Thymus (tissue), 14 donors: ENCODE data around the gene DNAI1. TPM values are rescaled to one million over a fixed set of nuclear protein-coding genes. Genes with fewer than 3 reads are reported as not detected.
A peak's percentile ranks its signal among the peaks of the same experiment; 100 is the strongest.

Experiments used
- DNase-seq, 9 donors: peaks; one replicate each; pipeline ENCODE4 v3.0.0-alpha.2; 2013; ENCODE audit warnings: low spot score in 9 of 9, low read depth in 6 of 9, missing footprints in 1 of 9
- H3K27ac ChIP-seq, 2 donors: one replicate each; pipeline ENCODE4 v1.5.1; 2013; ENCODE audit warnings: control low read depth in 1 of 2, low read depth in 1 of 2, low read length in 1 of 2, mild to moderate bottlenecking in 1 of 2, moderate library complexity in 1 of 2
- H3K27me3 ChIP-seq, 2 donors: one replicate each; pipeline ENCODE4 v1.5.1; 2013; ENCODE audit warnings: low read length in 1 of 2; ENCODE audit not compliant: control insufficient read depth in 2 of 2, insufficient read depth in 1 of 2
- H3K36me3 ChIP-seq, 2 donors: one replicate each; pipeline ENCODE4 v1.5.1; 2013; ENCODE audit warnings: low read length in 1 of 2, mild to moderate bottlenecking in 1 of 2, moderate library complexity in 1 of 2; ENCODE audit not compliant: control insufficient read depth in 2 of 2, insufficient read depth in 2 of 2
- H3K4me1 ChIP-seq, 2 donors: one replicate each; pipeline ENCODE4 v1.5.1; 2013; ENCODE audit warnings: low read length in 2 of 2; ENCODE audit not compliant: control insufficient read depth in 2 of 2, insufficient read depth in 2 of 2
- H3K4me3 ChIP-seq, 2 donors: one replicate each; pipeline ENCODE4 v1.5.1; 2013; ENCODE audit warnings: low read length in 2 of 2, control low read depth in 1 of 2, mild to moderate bottlenecking in 1 of 2
- H3K9me3 ChIP-seq, 2 donors: one replicate each; pipeline ENCODE4 v1.5.1; 2013; ENCODE audit warnings: low read length in 1 of 2, mild to moderate bottlenecking in 1 of 2; ENCODE audit not compliant: control insufficient read depth in 2 of 2, insufficient read depth in 1 of 2
- WGBS: extraction: QIAGEN DNeasy Blood & Tissue Kit; methylation state at CpG from one replicate; pipeline ENCODE4 v1.1.7; 2013; 5-methylcytosine and 5-hydroxymethylcytosine counted together
- long read RNA-seq, 10 donors: transcript quantifications; one replicate each; lab custom pipeline, GENCODE V29; 2026
- polyA plus RNA-seq: library from polyadenylated mRNA; stranded (reverse); fragments of 200-250 nt; gene quantifications from one replicate; pipeline ENCODE4 v1.2.3, GENCODE V29; 2013
- total RNA-seq: library from RNA; stranded (reverse); fragments of 120-200 nt; gene quantifications from one replicate; pipeline ENCODE4 v1.2.4, GENCODE V29; 2013
- donor health status: healthy.

Gene DNAI1
- total RNA-seq (0.38 TPM), polyA plus RNA-seq (0.75 TPM)
- long read RNA-seq, donor 1 = 0 reads
- long read RNA-seq, donor 2 = 0 reads
- long read RNA-seq, donor 3 = 0 reads
- long read RNA-seq, donor 4 = 0 reads
- long read RNA-seq, donor 5 = 0 reads
- long read RNA-seq, donor 6 = 0 reads
- long read RNA-seq, donor 7 = 0 reads
- long read RNA-seq, donor 8 = 0 reads
- long read RNA-seq, donor 9 = 0 reads
- long read RNA-seq, donor 10 = 0 reads

GRCh38 chr9:34458013-34458958, at the start of gene DNAI1, which contains the start of gene FAM219A:
DNAI1 (plus strand) TSS chr9:34458805; CDS start chr9:34459006, 201 bp downstream.
FAM219A (minus strand) TSS chr9:34458570; CDS start chr9:34458263, 307 bp downstream.
- Histone ChIP-seq H3K27ac (peak within 1 kb of the TSS; percentile 11 to 39), H3K4me1 (peaks cover 14 to 21% of the 10 kb centered on the region in 2 donors), H3K9me3 (no peaks in the 10 kb centered on the region), H3K4me3 (peak within 1 kb of the TSS; percentile 45 to 85), H3K36me3 (no peaks in the 10 kb centered on the region), H3K27me3 (peaks cover 4 to 39% of the 10 kb centered on the region in 2 donors)
- peak; percentile 88 to 99 (median 97) for DNase-seq
- under 1% methylated on average over 94 of the region's 94 CpGs for WGBS

- no peaks in the 10 kb centered on the region for H3K36me3 ChIP-seq
- 98% methylated on average over 2 of the region's 2 CpGs for WGBS
- no peak overlapping the region for H3K27ac ChIP-seq
- no peaks in the 10 kb centered on the region for H3K4me1 ChIP-seq
- H3K9me3 ChIP-seq = no peaks in the 10 kb centered on the region
- DNase-seq = no peak
- no peak overlapping the region for H3K4me3 ChIP-seq
- H3K27me3 ChIP-seq = no peaks in the 10 kb centered on the region
Measured at GRCh38 chr9:34409154-34409553, 49.5 kb upstream of the DNAI1 start.

GRCh38 chr9:34412336-34412735, 46.3 kb upstream of the DNAI1 start:
- DNase-seq = no peak

GRCh38 chr9:34413231-34413852, 45.3 kb upstream of the DNAI1 start:
- Histone ChIP-seq H3K4me3 (no peak overlapping the region), H3K4me1 (no peaks in the 10 kb centered on the region), H3K36me3 (no peaks in the 10 kb centered on the region), H3K27ac (no peak overlapping the region), H3K9me3 (no peaks in the 10 kb centered on the region), H3K27me3 (no peaks in the 10 kb centered on the region)
- DNase-seq = peak in 8 of 9 donors; percentile 24 to 79 (median 54)
- WGBS = 24% methylated on average over 6 of the region's 6 CpGs

More at GRCh38 chr9:34412336-34412735, 46.3 kb upstream of the DNAI1 start:
- Histone ChIP-seq H3K36me3 (no peaks in the 10 kb centered on the region), H3K9me3 (no peaks in the 10 kb centered on the region), H3K4me3 (no peak overlapping the region), H3K27me3 (no peaks in the 10 kb centered on the region), H3K4me1 (no peaks in the 10 kb centered on the region), H3K27ac (no peak overlapping the region)
- 44% methylated on average over 1 of the region's 1 CpG for WGBS

GRCh38 chr9:34417734-34418133, 40.9 kb upstream of the DNAI1 start:
- WGBS = over 99% methylated on average over 3 of the region's 3 CpGs
- Histone ChIP-seq H3K9me3 (peaks cover 0 to 1% of the 10 kb centered on the region in 2 donors), H3K4me1 (no peaks in the 10 kb centered on the region), H3K4me3 (no peak overlapping the region), H3K27ac (no peak overlapping the region), H3K36me3 (no peaks in the 10 kb centered on the region), H3K27me3 (no peaks in the 10 kb centered on the region)
- DNase-seq = no peak

- no peaks in the 10 kb centered on the region for H3K36me3 ChIP-seq
- no peaks in the 10 kb centered on the region for H3K4me1 ChIP-seq
- no peak for DNase-seq
- WGBS = 78% methylated on average over 4 of the region's 4 CpGs
- no peak overlapping the region for H3K27ac ChIP-seq
- H3K4me3 ChIP-seq = no peak overlapping the region
- peaks cover 0 to 1% of the 10 kb centered on the region in 2 donors for H3K9me3 ChIP-seq
- no peaks in the 10 kb centered on the region for H3K27me3 ChIP-seq
Measured at GRCh38 chr9:34419716-34420504, 38.7 kb upstream of the DNAI1 start.

- H3K9me3 ChIP-seq = no peaks in the 10 kb centered on the region
- 96% methylated on average over 5 of the region's 5 CpGs for WGBS
Measured at GRCh38 chr9:34426347-34427074, 32.1 kb upstream of the DNAI1 start.

GRCh38 chr9:34428325-34428958, 30.2 kb upstream of the DNAI1 start:
- Histone ChIP-seq H3K36me3 (no peaks in the 10 kb centered on the region), H3K27me3 (no peaks in the 10 kb centered on the region), H3K4me1 (no peaks in the 10 kb centered on the region), H3K4me3 (no peak overlapping the region), H3K9me3 (no peaks in the 10 kb centered on the region), H3K27ac (no peak overlapping the region)
- no peak for DNase-seq
- 97% methylated on average over 2 of the region's 2 CpGs for WGBS

More at GRCh38 chr9:34426347-34427074, 32.1 kb upstream of the DNAI1 start:
- Histone ChIP-seq H3K4me1 (no peaks in the 10 kb centered on the region), H3K27ac (no peak overlapping the region), H3K4me3 (no peak overlapping the region), H3K27me3 (no peaks in the 10 kb centered on the region), H3K36me3 (no peaks in the 10 kb centered on the region)
- no peak for DNase-seq
